ENCODE results near the gene KCNMA1.

The KCNMA1 gene

DNA sequence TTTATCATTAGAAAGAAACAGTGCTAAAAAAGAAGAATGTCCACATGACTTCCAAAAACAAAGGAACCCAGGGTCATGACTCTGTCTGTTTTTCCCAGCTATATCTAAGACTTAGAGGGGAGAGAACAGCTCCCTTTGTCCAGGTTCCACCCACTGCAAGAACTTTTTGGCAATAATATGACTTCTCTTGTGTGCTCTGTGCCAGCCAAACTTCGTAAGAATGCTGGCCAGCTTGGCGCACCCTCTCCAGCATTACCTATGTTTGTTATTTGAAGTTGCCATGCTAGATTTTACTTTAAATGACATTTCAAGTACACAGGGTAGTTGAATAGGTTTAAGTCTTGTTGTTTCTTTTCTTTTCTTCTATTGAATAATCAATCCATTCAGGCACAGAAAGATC, 371.4 kb downstream of the KCNMA1 start:
- in situ Hi-C loops (cut with HindIII; ENCODE audit: low sequenced_read_pairs), result loop anchor here (25.0 kb wide), 1 partner anchor 371 kb away; the partner anchor contains the start of gene KCNMA1

DNA sequence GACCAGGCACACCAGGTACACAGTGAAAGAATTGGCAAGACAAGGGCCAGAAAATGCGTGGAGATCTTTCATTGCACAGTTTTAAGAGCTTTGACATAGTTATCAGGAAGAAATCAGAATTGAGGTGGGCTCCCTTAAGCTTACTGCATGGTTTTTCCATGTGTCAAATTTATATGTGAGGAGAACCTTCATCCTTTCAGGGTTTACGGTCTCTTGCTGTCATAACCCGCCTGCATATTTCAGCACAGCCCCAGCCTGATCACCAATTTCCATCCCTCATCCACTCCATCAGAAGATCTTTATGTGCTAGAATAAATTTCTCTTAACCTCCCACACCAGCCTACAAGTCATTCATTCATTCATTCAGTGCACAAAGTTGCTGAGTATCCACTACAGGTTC, 373.1 kb downstream of the KCNMA1 start:
- in situ Hi-C loops (cut with HindIII; ENCODE audit: low sequenced_read_pairs), result loop anchor here (25.0 kb wide), 1 partner anchor 373 kb away; the partner anchor contains the start of gene KCNMA1

DNA sequence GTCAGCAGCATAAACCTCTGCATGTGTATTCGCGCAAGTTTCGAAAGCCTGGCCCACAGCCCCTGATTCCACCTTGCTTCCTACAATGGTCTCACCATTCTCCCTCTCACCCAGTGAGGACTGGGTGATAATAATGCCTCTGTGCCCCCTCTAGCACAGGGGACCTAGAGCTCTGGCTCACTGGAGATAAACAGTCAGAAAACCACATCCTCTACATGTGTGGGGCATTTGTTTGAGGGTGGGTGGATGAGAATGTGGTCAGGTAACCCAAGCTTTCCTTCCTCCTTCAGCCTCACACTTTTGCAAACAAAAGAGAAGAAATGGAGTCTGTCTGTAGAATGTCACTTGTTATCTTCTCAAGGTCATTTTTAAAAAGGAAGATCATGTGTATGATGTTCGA, 373.5 kb downstream of the KCNMA1 start:
- in situ Hi-C loops (cut with HindIII; ENCODE audit: low sequenced_read_pairs), result loop anchor here (25.0 kb wide), 1 partner anchor 373 kb away; the partner anchor contains the start of gene KCNMA1

DNA sequence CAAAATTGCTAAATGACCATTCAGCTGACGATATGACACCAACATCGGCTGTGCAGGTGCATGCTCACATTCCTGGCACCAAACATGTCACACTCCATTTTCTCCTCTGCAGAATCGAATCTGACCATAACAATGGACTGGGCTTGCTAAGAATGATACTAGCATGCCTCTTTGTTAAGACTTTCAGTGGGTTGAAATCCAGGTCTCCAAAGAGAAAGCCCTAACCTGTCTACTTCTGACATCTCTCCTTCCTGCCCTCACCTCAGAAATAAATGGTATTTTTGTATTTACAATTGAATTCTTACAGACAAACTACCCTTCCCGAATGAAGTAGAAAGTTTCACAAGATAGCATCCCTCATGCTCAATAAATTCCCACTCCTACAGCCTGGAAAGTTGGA, 373.9 kb downstream of the KCNMA1 start:
- in situ Hi-C loops (cut with HindIII; ENCODE audit: low sequenced_read_pairs), result loop anchor here (25.0 kb wide), 1 partner anchor 374 kb away; the partner anchor contains the start of gene KCNMA1

DNA sequence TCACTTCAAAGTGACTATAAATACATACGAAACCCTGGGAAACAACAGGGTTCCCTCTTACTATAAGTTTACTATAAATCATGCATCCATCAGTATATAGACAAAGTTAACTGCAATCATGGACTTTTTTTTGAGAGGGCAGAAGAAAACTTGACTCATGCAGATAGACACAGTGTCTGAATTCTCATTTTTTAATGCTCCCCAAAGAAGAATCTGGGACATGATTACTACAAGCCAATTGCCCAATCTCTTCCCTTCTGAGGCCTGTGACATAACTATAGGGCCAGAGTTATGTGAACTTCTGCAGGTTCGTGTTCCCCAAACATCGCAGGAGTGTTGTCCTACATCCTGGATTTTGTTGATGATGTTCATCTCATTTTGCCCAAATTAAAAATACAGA, 376.5 kb downstream of the KCNMA1 start:
- in situ Hi-C loops (cut with HindIII; ENCODE audit: low sequenced_read_pairs), result loop anchor here (25.0 kb wide), 1 partner anchor 376 kb away; the partner anchor contains the start of gene KCNMA1

DNA sequence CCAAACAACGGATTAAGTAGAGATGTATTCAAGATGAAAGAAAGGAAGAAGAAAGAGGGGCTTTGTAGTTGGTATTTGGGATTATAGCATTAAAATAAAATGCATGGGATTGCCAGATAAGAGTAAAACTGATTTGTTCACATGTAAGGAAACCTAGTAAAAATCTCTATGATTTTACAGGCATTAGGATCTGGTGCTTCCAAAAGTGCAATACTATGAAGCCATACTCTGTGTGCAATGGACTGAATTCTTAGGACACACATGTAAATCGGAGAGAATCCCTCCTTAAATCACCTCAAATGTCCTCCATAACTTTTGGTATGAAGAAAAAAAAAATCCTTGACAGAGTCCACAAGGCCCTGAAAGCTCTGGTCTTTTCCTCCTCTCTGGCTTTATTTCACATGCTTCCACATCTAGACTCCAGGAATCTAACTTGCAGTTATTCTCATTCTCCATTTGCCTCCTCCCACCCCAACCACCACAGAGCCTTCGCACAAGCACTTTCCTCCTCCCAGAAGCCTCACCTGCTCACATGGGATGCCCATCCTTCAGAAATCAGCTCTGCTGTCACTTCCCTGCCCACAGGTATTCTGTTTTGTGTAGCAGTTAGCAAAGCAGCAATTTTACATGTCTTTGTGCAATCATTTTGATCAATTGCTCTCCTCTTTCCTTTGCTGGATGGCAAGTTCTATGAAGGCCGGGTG, 378.3 kb downstream of the KCNMA1 start:
- in situ Hi-C loops (cut with HindIII; ENCODE audit: low sequenced_read_pairs), result loop anchor here (25.0 kb wide), 1 partner anchor 378 kb away; the partner anchor contains the start of gene KCNMA1

DNA sequence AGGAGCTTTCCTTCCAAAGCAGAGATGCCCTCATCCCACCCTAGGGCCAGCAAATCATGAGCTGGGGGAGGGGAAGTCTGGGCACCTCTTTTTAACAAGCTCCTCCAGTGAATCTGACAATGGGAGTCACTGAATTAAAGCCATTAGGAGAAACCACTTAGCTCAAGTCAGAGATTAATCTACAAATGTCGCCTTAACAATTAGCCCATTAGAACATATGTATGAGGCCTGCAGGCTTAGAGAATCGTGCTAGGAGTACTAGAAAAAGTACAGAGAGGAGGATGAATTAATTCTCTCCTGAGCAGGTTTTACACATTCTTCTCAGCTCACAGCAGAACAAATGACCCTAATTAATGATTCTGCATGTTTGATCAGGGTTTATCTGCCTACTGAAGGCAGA, 381.3 kb downstream of the KCNMA1 start:
- in situ Hi-C loops (cut with HindIII; ENCODE audit: low sequenced_read_pairs), result loop anchor here (25.0 kb wide), 1 partner anchor 381 kb away; the partner anchor contains the start of gene KCNMA1

DNA sequence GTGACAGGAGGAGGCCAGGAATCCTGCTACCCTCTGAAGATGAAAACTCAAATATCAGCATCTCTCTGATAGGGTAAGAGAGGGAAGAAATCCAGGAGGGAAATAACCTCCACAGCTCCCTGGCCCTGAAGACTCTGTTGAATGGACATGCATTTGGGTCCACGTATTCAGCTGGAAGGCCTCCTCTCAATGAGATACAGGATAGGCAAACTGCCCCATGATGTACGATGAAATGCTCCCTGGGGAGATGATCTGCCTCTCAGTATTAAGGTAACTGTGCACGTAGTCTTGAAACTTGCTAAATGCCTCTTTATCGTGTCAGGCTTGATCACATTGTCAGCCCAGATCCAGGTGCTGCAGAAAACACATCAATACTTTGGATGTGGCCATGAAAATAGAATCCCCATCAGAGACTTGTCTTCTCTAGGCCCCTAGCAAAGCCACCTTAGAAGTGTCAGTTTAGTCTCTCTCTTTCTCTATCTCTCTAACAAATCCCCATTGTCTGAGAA, 384.0 kb downstream of the KCNMA1 start:
- in situ Hi-C loops (cut with HindIII; ENCODE audit: low sequenced_read_pairs), result loop anchor here (25.0 kb wide), 1 partner anchor 384 kb away; the partner anchor contains the start of gene KCNMA1

DNA sequence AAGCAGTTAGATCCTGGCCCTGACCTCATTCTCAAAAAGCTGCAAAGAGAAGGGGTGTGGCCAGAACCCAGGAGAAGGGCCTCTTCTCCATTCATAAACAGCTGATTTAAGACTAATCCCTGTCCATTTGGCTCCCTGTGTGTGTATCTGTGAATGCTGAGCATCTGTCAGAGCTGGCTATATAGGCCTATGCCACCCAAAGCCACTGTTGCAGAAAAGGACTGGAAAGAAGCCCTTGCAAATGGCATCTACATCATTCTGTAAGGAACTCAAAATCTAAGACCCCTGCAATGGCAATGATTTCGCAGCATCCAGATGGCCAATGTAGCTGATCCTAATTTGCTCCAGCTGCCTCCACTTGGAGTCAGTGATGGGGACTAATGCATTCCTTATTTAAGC, 384.5 kb downstream of the KCNMA1 start:
- in situ Hi-C loops (cut with HindIII; ENCODE audit: low sequenced_read_pairs), result loop anchor here (25.0 kb wide), 1 partner anchor 384 kb away; the partner anchor contains the start of gene KCNMA1

DNA sequence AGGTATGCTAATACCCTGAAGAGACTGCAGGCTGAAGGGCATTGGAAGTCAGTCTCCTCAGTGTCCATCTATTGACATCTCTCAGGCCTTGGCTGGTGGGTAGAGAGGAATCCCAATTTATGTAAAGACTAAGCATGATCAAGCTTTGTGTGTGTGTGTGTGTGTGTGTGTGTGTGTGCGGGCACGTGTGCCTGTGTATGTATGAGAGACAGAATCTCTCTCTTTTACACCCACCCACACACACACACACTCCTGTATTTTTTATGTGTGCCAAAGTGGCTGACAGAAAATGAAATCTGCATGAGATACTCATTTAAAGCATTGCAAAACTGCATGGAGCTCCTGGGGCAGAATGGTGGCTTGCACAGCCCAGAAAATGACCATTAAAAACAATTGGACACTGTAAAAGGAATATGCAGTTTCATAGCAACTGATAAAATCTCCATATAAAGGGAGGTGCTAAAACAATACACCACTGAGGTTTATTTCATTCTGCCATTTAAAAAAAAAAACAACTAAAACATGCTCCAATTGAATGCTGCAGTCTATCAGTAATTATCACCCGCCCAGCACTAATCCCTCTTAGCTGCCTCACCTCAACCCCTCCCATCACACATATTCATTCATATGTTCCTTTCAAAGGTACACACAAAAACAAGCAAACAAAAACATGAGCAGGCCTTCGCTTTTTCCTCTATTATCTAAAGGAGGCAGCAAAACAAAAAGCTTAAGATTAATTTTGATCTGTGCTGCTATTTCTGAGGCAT, 385.0 kb downstream of the KCNMA1 start:
- in situ Hi-C loops (cut with HindIII; ENCODE audit: low sequenced_read_pairs), result loop anchor here (25.0 kb wide), 1 partner anchor 385 kb away; the partner anchor contains the start of gene KCNMA1

DNA sequence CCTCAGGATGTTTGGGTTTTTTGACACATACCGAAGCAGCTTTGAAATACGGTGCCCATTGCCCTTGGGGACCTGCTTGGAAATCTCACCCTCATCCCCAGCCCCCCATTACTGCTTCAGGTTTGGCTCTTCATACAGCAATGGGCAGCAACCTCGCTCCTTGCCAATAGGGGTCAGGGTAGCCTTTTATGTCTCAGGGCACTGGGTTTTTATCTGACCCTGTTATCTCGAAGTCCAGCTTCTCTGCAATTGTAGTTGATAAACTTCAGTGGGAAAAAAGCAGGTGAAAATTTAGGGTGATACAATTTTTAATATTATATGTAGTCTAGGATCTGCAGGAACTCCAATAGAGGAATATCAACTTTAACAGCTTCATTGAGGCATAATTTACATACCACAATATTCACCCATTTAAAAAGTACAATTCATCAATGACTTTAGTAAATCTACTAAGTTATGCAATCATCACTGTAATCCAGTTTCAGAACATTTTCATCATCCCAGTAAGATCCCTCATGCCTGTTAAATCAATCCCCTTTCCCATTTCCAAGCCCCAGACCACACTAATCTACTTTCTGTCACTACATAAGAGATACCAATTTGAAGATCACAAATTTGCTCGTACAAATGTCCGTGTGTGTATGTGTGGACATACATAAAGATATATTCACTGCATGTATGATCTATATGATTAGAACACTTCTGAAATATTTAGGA, 386.2 kb downstream of the KCNMA1 start:
- in situ Hi-C loops (cut with HindIII; ENCODE audit: low sequenced_read_pairs), result loop anchor here (25.0 kb wide), 1 partner anchor 386 kb away; the partner anchor contains the start of gene KCNMA1

DNA sequence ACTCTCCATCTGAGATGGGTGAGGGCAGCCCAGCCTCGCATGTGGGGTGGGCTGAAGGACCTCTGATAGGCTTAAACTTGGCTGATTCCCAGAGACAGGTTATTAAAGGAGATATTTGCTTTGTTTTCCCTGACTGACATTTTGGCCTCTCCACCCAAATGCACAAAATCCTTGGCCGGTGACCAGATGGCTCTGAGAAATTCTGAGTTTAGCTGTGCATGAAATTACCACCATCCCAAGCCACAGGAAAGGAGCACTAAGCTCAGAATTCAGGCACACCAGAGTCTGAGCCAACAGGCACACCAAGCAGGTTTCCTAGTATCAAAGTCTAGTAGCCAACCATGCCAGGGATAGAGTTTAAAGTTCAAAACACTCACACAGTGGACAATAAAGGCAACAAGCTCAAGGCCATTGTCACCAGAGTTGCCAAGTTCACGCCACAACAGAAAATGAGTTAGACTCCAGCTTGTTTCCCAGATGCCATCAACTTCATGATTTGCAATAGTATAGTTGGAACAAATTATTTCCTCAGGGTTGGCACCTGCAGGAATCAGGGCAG, 387.6 kb downstream of the KCNMA1 start:
- in situ Hi-C loops (cut with HindIII; ENCODE audit: low sequenced_read_pairs), result loop anchor here (25.0 kb wide), 1 partner anchor 387 kb away; the partner anchor contains the start of gene KCNMA1

DNA sequence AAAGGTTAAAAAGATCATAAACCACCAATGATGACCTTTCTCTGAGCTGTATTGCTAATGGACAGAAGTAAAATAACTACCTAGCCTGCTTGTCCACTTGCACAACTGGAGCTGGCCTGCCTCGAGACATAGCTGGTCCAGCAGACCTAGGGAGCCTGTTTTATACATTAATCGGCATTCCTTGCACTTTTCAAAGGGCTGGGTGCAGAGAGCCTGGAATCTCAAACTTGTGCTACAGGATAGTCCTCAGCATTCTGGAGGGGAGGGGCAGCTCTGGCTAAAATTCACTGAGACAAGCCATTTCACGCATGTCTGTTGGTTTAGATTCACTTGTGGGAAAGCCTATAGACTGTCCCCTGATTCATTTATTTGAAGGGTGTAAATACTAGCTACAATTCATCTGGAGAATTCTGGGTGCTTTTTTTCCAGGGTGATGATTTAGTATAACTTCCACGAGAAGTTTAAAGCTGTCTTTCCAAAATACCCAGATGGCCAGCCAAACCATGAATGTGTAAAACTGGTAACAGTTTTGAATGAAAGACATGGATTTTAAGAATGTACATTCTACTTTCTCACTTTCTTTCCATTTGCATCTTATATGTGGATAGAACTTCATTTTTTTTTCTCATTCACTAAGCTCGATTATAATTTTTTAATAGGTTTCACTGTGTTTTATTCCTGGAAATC, 389.4 kb downstream of the KCNMA1 start:
- in situ Hi-C loops (cut with HindIII; ENCODE audit: low sequenced_read_pairs), result no loop called here

DNA sequence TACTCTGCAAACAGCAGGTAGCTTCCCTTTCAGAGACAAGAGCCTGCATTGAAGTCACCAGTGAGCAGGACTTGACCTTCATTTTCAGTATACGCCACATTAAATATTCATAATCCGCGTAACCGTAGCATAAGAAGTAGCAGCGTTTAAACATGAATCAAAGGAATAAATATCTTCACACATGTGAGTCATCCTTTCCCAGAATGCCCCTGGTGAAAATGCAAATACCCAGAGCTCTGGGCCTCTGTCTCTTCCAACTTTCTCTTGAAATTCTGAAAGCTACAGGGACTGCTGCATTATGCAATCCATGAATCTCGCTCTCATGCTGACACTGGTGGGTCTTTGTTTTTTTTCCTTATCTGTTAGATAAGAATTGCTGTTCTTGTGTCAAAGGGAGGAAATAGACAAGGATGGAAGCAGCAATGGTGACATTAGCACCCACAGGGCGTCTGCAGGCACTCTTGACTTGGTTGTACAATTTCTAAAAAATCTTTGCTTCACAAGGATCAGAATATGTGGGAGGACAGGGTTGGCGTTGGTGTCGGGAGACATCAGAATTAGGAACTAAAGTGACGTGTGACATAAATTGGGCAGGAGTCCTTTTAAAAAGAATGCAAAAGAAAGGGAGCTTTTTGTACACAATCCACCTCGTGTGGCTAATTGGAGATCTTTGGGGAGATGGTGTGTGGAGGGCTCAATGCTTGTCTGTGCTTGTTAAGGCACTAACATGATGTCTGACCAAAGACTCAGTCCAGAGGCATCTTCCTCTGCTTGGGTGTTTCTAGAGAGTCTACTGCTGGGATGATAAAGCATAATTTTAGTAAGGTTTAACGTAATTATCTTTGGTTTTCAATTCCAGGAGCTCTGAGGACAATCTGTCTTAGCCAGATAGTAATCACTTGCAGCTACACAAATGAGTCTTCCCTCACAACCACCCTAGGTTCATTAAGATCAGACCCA, 390.3 kb downstream of the KCNMA1 start:
- in situ Hi-C loops (cut with HindIII; ENCODE audit: low sequenced_read_pairs), result no loop called here

DNA sequence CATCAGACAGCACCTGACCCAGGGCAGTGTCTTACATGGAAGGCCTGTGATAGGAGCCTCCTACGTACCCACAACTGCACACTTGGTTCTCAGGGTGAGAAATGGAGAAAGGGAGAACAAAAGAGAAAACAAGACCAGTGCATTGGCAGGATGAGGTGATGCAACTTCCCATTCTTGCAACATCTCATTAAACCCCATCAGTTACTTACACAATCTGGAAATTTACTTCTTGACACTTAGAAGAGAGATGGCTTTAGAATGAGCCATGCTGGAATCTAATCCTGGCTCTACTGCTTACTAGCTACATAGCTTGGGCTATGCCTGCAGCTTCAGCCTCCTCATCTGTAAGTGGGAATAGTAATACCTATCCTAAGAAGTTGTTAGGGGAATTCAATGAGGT, 391.7 kb downstream of the KCNMA1 start:
- in situ Hi-C loops (cut with HindIII; ENCODE audit: low sequenced_read_pairs), result no loop called here

DNA sequence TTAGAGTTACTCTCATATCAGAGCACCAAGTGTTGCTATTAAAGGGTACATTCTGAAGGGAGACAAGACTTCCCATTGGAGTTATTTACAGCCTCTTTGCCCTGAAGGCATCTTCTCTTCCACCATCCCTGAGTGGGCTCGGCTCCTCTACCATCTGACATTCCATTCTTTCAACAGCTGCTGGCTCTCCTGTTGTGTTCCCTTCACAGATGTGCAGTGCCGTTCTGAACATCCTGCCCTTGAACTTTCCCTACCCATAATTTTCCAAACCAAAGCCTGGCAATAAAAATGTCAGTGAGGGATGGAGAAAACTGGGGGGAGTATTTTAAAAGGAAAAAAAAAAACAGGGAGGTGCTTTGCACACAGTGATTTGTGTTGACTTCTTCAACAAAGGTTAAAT, 392.9 kb downstream of the KCNMA1 start:
- in situ Hi-C loops (cut with HindIII; ENCODE audit: low sequenced_read_pairs), result no loop called here

DNA sequence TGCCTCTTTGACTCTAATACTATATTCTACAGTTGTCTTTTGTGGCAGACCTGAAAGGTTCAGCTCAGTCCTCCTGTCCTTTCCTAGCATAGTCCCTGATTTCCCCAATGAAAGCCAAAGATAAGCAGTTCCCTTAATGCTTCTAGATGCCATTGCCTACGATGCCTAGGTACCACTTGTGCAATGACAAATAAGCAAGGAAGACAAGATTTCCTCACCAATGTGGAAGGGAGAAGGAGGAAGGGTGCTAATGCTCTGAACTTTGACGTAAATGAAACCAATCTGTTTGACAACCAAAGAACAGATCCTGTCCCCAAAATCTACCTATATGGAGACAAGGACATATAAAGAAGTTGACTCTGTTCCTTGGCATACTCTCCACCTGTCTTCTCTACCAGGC, 393.3 kb downstream of the KCNMA1 start:
- in situ Hi-C loops (cut with HindIII; ENCODE audit: low sequenced_read_pairs), result no loop called here

DNA sequence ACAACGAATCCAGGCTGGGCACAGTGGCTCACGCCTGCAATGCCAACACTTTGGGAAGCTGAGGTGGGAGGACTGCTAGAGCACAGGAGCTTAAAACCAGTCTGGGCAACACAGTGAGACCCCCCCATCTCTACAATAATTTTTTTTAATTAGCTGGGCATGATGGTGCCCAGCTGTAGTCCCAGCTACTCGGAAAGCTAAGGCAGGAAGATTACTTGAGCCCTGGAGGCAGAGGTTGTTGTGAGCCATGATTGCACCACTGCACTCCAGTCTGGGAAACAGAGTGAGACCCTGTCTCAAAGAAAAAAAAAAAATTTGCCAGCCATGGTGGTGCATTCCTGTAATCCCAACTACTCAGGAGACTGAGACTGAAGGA, 396.3 kb downstream of the KCNMA1 start:
- in situ Hi-C loops (cut with HindIII; ENCODE audit: low sequenced_read_pairs), result no loop called here
